Erythroblast (primary cell): ENCODE results near the gene HOXD13.

Experiments
- DNase-seq, 2 experiments: peaks; one replicate each; lab custom pipeline; 2025; lab: John Stamatoyannopoulos, UW
- GATA1 ChIP-seq: IDR thresholded peaks from 2 replicates; pipeline ENCODE4 v1.6.1; 2011; ENCODE audit warnings: low read depth, mild to moderate bottlenecking, control low read depth, low read length, moderate library complexity
- POLR2A ChIP-seq: IDR thresholded peaks from 2 replicates; pipeline ENCODE4 v1.6.1; 2011; ENCODE audit warnings: mild to moderate bottlenecking, low read length

The HOXD13 gene

GRCh38 chr2:176076063-176076462 lies 16.5 kb upstream of the HOXD13 start:
- no peak for TF ChIP-seq GATA1
- TF ChIP-seq POLR2A: no peak
- no peak for DNase-seq

GRCh38 chr2:176076796-176077195 lies 15.7 kb upstream of the HOXD13 start:
- TF ChIP-seq GATA1 (no peak), POLR2A (no peak)

GRCh38 chr2:176078541-176079284 lies 13.8 kb upstream of the HOXD13 start:
- TF ChIP-seq GATA1 (no peak), POLR2A (no peak)
- peak in 1 of 2 experiments; percentile 24 for DNase-seq

More at GRCh38 chr2:176076796-176077195, 15.7 kb upstream of the HOXD13 start:
- no peak for DNase-seq

GRCh38 chr2:176079285-176079830 lies 13.2 kb upstream of the HOXD13 start:
- TF ChIP-seq POLR2A (no peak), GATA1 (no peak)
- no peak for DNase-seq

- TF ChIP-seq POLR2A: no peak
- no peak for TF ChIP-seq GATA1
- DNase-seq: peak; percentile 85 to 90
These were observed 12.5 kb upstream of the HOXD13 start for GRCh38 chr2:176079831-176080539.

GRCh38 chr2:176080540-176081375 lies 11.8 kb upstream of the HOXD13 start:
- DNase-seq: peak; percentile 66 to 73

GRCh38 chr2:176081376-176081836 lies 11.1 kb upstream of the HOXD13 start:
- DNase-seq: peak in 1 of 2 experiments; percentile 52
- TF ChIP-seq POLR2A (no peak), GATA1 (no peak)

More at GRCh38 chr2:176080540-176081375, 11.8 kb upstream of the HOXD13 start:
- TF ChIP-seq GATA1: no peak
- TF ChIP-seq POLR2A: no peak

- no peak for TF ChIP-seq POLR2A
- TF ChIP-seq GATA1: no peak
- peak; percentile 36 to 52 for DNase-seq
These were observed 10.5 kb upstream of the HOXD13 start for GRCh38 chr2:176081837-176082524.

- peak in 1 of 2 experiments; percentile 41 for DNase-seq
- TF ChIP-seq POLR2A: no peak
- TF ChIP-seq GATA1: no peak
These were observed 10.0 kb upstream of the HOXD13 start for GRCh38 chr2:176082525-176082823.

GRCh38 chr2:176082824-176083751 lies 9.4 kb upstream of the HOXD13 start:
- peak in 1 of 2 experiments; percentile 41 for DNase-seq
- TF ChIP-seq GATA1 (no peak), POLR2A (no peak)

GRCh38 chr2:176083796-176084261 lies 8.7 kb upstream of the HOXD13 start, which contains the start of gene EVX2:
TSS of gene EVX2 (minus strand) at chr2:176083962. CDS start at chr2:176083776, 186 bp downstream.
- TF ChIP-seq POLR2A: no peak
- no peak for TF ChIP-seq GATA1

GRCh38 chr2:176084611-176085119 lies 7.9 kb upstream of the HOXD13 start:
- DNase-seq: no peak
- TF ChIP-seq POLR2A: no peak

More at GRCh38 chr2:176083796-176084261, 8.7 kb upstream of the HOXD13 start, which contains the start of gene EVX2:
- no peak for DNase-seq
